Neutrophil (primary cell): Measurements from ENCODE around the gene SULT2B1.
"Not testable (repeated sequence)": the region's sequence is repeated elsewhere in the genome, so short reads cannot be mapped to it uniquely, and the experiment has no call there.

Source experiments
- H3K27ac ChIP-seq: fragments of 200-600 bp; sonication (generic); 2 replicates; pipeline ENCODE4 v1.5.1; 2016; ENCODE audit warnings: mild to moderate bottlenecking, moderate library complexity
- H3K27me3 ChIP-seq: fragments of 200-600 bp; sonication (generic); 2 replicates; pipeline ENCODE4 v1.6.0; 2016; ENCODE audit warnings: mild to moderate bottlenecking
- H3K36me3 ChIP-seq: fragments of 200-600 bp; sonication (generic); 2 replicates; pipeline ENCODE4 v1.5.1; 2017
- H3K4me1 ChIP-seq, 2 experiments: fragments of 200-600 bp in 1 of 2; sonication (generic) in 1 of 2; 1 replicate in 1 of 2; 2 replicates in 1 of 2; pipeline versions ENCODE4 v1.5.1 to v1.6.1; 2013 to 2016; ENCODE audit warnings: low read depth in 1 of 2, low read length in 1 of 2, mild to moderate bottlenecking in 1 of 2, moderate library complexity in 1 of 2; ENCODE audit not compliant: control insufficient read depth in 1 of 2, insufficient read depth in 1 of 2
- H3K4me3 ChIP-seq, 2 experiments: fragments of 200-600 bp in 1 of 2; sonication (generic) in 1 of 2; 1 replicate in 1 of 2; 2 replicates in 1 of 2; pipeline ENCODE4 v1.5.1; 2013 to 2016; ENCODE audit warnings: low read depth in 1 of 2, low read length in 1 of 2, mild to moderate bottlenecking in 1 of 2, moderate library complexity in 1 of 2
- H3K9me3 ChIP-seq: fragments of 200-600 bp; sonication (generic); 2 replicates; pipeline ENCODE4 v1.5.1; 2016
- TF ChIP-seq, protein P1 (sequence below): fragments of 200-600 bp; sonication (generic); IDR thresholded peaks from 2 replicates; pipeline ENCODE4 v1.5.1; 2016; ENCODE audit warnings: antibody characterized with exemption

Gene SULT2B1

DNA sequence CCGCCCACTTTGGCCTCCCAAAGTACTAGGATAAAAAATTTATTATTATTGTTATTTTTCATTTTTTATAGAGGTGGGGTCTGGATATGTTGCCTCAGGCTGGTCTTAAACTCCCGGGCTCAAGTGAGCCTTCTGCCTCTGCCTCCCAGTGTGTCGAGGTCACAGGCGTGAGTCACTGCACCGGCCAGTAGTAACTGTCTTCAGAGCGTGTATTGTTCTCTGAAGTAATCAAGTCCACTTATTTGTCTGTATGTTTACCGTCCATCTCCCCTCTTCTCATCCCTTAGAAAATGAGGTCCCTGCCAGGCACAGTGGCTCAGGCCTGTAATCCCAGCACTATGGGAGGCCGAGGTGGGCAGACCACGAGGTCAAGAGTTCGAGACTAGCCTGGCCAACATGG, 18.2 kb upstream of the SULT2B1 start:
- H3K4me1 ChIP-seq, result no peaks in the 10 kb centered on the region
- no peak overlapping the region for H3K4me3 ChIP-seq
- H3K27me3 ChIP-seq, result peaks cover 8% of the 10 kb centered on the region
- peaks cover 3% of the 10 kb centered on the region for H3K9me3 ChIP-seq
- TF ChIP-seq, protein P1, sequence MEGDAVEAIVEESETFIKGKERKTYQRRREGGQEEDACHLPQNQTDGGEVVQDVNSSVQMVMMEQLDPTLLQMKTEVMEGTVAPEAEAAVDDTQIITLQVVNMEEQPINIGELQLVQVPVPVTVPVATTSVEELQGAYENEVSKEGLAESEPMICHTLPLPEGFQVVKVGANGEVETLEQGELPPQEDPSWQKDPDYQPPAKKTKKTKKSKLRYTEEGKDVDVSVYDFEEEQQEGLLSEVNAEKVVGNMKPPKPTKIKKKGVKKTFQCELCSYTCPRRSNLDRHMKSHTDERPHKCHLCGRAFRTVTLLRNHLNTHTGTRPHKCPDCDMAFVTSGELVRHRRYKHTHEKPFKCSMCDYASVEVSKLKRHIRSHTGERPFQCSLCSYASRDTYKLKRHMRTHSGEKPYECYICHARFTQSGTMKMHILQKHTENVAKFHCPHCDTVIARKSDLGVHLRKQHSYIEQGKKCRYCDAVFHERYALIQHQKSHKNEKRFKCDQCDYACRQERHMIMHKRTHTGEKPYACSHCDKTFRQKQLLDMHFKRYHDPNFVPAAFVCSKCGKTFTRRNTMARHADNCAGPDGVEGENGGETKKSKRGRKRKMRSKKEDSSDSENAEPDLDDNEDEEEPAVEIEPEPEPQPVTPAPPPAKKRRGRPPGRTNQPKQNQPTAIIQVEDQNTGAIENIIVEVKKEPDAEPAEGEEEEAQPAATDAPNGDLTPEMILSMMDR, result no peak
- H3K36me3 ChIP-seq, result no peaks in the 10 kb centered on the region
- H3K27ac ChIP-seq, result no peak overlapping the region

DNA sequence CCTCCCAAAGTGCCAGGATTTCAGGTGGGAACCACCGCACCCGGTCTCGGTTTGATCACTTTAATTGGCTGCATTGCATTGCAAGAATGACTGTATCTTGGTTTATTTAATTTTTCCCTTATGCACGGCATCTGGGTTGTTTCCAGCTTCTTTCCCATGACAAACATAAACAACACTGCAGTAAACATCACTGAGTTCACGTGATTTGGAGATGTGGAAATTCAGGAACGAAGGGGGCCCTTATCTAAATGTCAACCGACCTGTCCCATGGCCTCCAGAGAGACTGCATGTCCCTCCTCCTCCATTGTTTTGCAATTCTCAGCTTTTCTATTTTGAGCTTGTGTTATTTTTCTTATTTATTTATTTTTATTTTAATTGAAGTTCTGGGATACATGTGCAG, 14.4 kb upstream of the SULT2B1 start:
- no peak overlapping the region for H3K4me3 ChIP-seq
- no peaks in the 10 kb centered on the region for H3K9me3 ChIP-seq
- TF ChIP-seq, protein P1, result no peak
- H3K27me3 ChIP-seq, result peaks cover under 1% of the 10 kb centered on the region
- no peaks in the 10 kb centered on the region for H3K4me1 ChIP-seq
- H3K36me3 ChIP-seq, result no peaks in the 10 kb centered on the region
- no peak overlapping the region for H3K27ac ChIP-seq

- not testable (repeated sequence) for H3K9me3 ChIP-seq, H3K27ac ChIP-seq, H3K36me3 ChIP-seq, H3K4me1 ChIP-seq, H3K27me3 ChIP-seq, H3K4me3 ChIP-seq
Observed at GRCh38 chr19:48538057-48538456, 13.9 kb upstream of the SULT2B1 start.

GRCh38 chr19:48539503-48540096, 12.4 kb upstream of the SULT2B1 start:
- Histone ChIP-seq H3K27me3 (no peaks in the 10 kb centered on the region), H3K36me3 (no peaks in the 10 kb centered on the region), H3K4me3 (no peak overlapping the region), H3K9me3 (no peaks in the 10 kb centered on the region), H3K27ac (no peak overlapping the region), H3K4me1 (no peaks in the 10 kb centered on the region)
- TF ChIP-seq, protein P1, result no peak

DNA sequence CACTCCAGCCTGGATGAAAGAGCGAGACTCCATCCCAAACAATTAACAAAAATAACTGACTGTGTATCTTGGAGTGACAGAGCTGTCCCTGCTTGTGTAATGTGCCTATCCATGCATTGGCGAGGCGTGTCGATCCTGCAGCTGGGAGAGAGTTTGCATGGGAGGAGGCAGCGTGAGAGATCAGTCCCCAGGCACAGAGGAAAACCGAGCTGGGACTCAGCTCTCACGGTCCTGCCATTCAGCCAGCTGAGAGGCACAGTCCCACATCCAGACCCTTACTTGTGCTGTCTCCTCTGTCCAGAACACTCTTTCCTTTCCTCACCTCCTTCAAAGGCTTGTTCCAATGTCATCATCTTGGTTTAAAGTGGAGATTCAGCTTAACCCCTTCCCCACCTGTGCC, 11.9 kb upstream of the SULT2B1 start:
- no peaks in the 10 kb centered on the region for H3K27me3 ChIP-seq
- no peaks in the 10 kb centered on the region for H3K4me1 ChIP-seq
- no peak overlapping the region for H3K27ac ChIP-seq
- no peaks in the 10 kb centered on the region for H3K36me3 ChIP-seq
- no peak overlapping the region for H3K4me3 ChIP-seq
- H3K9me3 ChIP-seq, result no peaks in the 10 kb centered on the region
- TF ChIP-seq, protein P1, result no peak

DNA sequence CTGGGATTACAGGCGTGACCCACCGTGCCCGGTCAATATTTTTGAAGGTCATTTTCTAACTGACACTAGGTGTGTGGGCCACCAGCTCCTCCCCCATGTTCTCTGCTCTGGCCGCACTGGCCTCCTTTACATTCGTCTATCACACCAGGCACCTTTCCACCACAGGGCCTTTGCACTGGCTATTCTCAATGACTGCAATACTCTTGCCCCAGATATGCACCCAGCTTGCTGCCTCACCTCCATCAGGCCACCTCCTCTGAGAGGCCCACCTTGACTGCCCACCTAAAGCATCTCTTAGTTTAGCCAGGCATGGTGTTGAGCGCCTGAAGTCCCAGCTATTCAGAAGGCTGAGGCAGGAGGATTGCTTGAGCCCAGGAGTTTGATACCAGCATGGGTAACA, 10.2 kb upstream of the SULT2B1 start:
- Histone ChIP-seq H3K27me3 (no peaks in the 10 kb centered on the region), H3K4me3 (no peak overlapping the region), H3K4me1 (no peaks in the 10 kb centered on the region), H3K36me3 (no peaks in the 10 kb centered on the region), H3K9me3 (no peaks in the 10 kb centered on the region), H3K27ac (no peak overlapping the region)
- TF ChIP-seq, protein P1, result no peak
